ENCODE data around the gene GDPD5. TPM values are rescaled to one million over a fixed set of nuclear protein-coding genes. Genes with fewer than 3 reads are reported as not detected.
A peak's percentile ranks its signal among the peaks of the same experiment; 100 is the strongest.

The GDPD5 gene
- total RNA-seq, 1 donor from 2014 or later, result 15.8 TPM

DNA sequence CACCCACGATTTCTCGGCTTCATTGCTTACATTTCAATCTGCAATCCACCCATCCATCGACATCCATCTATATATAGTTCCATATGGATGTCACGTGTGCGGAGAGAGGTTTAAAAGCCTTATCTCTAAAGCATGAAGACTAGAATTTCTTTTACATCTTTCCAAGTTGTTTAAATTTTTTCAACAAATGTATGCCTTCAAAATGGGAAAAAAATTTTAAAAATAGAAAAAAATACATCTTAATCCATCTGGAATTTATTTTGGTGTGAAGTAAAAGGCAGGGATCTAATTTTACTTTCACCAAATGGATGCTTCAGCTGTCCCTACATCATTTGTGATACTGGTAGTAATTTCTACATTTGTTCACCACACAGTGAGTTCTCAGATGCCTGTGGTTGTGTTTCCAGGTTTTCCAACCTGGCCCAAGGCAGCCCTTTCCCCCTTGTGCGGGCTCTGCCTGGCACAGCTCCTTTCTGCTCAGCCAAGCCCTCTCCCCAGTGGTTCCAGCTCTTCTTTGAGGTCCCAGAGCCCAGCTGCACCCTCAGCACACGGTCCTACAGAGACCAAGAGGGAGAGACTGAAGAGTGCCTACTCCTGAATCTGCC is 55.2 kb downstream of the GDPD5 start:
- Histone ChIP-seq H3K4me3 (no peak overlapping the region), H3K4me1 (peaks cover 52% of the 10 kb centered on the region), H3K9me3 (no peaks in the 10 kb centered on the region), H3K27me3 (ENCODE audit: low read depth) (no peaks in the 10 kb centered on the region), H3K36me3 (no peaks in the 10 kb centered on the region), H3K27ac (no peak overlapping the region)
- TF ChIP-seq, protein P1, sequence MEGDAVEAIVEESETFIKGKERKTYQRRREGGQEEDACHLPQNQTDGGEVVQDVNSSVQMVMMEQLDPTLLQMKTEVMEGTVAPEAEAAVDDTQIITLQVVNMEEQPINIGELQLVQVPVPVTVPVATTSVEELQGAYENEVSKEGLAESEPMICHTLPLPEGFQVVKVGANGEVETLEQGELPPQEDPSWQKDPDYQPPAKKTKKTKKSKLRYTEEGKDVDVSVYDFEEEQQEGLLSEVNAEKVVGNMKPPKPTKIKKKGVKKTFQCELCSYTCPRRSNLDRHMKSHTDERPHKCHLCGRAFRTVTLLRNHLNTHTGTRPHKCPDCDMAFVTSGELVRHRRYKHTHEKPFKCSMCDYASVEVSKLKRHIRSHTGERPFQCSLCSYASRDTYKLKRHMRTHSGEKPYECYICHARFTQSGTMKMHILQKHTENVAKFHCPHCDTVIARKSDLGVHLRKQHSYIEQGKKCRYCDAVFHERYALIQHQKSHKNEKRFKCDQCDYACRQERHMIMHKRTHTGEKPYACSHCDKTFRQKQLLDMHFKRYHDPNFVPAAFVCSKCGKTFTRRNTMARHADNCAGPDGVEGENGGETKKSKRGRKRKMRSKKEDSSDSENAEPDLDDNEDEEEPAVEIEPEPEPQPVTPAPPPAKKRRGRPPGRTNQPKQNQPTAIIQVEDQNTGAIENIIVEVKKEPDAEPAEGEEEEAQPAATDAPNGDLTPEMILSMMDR (IDR thresholded peaks at IDR 0.05), result no peak
- intact Hi-C loops (cut with DNase I), result no loop called here
- ATAC-seq (no peak), DNase-seq (peak; percentile 2)

DNA sequence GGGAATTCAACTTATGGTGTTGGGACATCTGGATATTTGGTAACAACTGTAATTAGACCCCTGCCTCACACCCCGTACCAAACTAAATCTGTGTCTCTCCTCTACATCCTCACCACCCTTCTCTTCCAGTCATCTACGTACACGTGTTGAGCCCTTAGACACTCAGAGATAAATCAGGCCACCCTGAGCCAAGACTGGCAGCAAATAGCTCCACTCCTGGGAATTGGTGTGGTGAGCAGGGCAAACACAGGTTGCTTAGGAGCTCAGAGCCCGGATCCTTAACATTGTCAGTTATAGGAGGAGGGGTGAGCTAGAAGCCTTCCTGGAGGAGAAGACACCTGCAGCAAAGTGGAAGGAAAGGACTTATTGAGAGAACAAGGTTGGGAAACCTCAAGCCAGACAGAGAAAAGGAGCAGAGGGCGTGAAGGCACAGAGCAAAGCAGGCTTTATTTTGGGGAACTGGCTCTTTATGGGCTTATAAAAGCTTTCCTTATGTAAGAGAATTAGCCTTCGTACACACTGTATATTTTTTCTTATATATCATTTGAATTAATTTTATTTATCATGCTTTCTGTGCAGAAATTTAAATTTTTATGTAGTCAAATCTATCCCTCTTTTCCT is 55.8 kb downstream of the GDPD5 start:
- no peaks in the 10 kb centered on the region for H3K27me3 ChIP-seq (ENCODE audit: low read depth)
- no peaks in the 10 kb centered on the region for H3K36me3 ChIP-seq
- H3K4me3 ChIP-seq, result no peak overlapping the region
- H3K4me1 ChIP-seq, result peaks cover 45% of the 10 kb centered on the region
- TF ChIP-seq, protein P1 (IDR thresholded peaks at IDR 0.05), result no peak
- H3K9me3 ChIP-seq, result no peaks in the 10 kb centered on the region
- intact Hi-C loops (cut with DNase I), result no loop called here
- ATAC-seq (no peak), DNase-seq (no peak)
- no peak overlapping the region for H3K27ac ChIP-seq

DNA sequence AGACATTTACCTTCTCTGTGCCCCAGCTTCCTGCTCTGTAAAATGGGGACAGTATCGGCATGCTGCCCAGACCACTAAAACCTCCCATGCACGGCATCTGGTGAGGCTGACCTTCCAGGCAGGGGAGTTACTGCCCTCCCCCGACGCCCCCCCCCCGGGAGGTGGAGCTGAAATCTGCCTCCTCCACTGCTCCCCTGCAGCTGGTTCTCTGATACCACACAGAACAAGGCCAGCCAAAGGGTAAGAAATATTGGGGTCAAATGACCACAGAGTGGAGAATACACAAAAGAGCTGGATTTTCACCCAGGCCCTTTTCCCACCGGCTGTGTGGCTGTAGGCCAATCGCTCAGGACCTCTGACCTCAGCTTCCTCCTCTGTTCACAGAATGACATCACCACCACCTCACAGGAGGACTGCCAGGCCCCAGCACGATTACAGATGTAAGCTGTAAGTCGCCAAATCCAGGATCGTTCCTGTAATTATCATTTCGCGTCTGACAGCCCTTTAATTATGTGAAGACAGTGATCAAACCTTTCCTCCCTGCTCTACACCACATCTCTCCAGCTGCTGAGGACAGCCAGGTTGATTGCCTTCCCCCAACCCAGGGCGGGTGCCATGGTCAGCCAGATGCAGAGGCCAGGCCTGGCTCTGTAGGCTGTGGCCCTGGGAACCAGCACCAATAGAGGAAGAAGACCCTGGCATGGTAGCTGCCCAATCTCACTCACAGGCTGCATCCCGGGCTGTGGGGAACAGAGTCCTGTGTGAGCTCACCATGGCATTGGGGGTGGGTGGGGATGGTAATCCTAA is 57.0 kb downstream of the GDPD5 start:
- Histone ChIP-seq H3K27me3 (ENCODE audit: low read depth) (no peaks in the 10 kb centered on the region), H3K27ac (no peak overlapping the region), H3K4me1 (peaks cover 33% of the 10 kb centered on the region), H3K36me3 (no peaks in the 10 kb centered on the region), H3K4me3 (no peak overlapping the region), H3K9me3 (no peaks in the 10 kb centered on the region)
- intact Hi-C loops (cut with DNase I), result no loop called here
- TF ChIP-seq, protein P1 (IDR thresholded peaks at IDR 0.05), result no peak
- peak; percentile 48 for DNase-seq
- peak; percentile 38 to 43 for ATAC-seq

DNA sequence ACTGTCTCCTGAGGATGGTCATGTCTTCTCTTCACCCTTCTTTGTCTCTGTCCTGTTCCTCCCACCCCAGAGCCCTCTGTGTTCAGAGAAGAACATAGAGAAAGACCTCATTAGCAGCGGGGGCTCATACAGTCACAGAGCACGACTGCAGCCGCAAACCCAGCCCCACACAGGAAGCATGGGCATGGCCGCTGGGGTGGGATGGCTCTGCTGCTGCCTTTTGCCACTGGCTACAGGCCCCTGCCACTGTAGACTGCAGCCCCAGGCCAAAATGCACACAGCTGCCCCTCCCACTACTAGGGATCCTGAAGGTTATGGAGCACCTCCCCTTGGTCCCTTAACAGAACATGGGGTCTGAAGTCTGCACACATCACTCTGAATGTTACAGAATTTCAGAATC is 57.9 kb downstream of the GDPD5 start:
- Histone ChIP-seq H3K36me3 (no peaks in the 10 kb centered on the region), H3K27ac (no peak overlapping the region), H3K4me3 (no peak overlapping the region), H3K27me3 (ENCODE audit: low read depth) (no peaks in the 10 kb centered on the region), H3K9me3 (no peaks in the 10 kb centered on the region), H3K4me1 (peaks cover 33% of the 10 kb centered on the region)
- intact Hi-C loops (cut with DNase I), result no loop called here
- DNase-seq (peak; percentile 23), ATAC-seq (no peak)
- TF ChIP-seq, protein P1 (IDR thresholded peaks at IDR 0.05), result no peak

DNA sequence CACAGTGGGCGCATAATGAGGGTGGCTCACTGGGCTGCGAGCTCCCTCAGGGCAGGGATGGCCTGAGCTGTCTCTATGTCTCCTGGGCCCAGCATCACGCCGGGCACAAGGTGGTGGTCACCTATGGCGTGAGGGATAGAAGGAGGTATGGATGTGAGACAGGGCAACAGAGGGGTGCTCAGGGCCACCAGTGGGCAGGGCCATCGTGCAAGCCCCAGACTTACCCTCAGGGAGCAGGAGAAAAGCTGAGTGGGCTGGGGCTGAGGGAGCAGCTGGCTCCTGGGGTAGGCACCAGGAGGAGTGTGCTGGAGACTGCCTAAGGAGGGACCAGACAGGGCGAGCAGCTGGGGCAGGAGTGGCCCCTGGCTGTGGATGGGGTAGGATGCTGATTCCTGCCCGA is 58.4 kb downstream of the GDPD5 start:
- DNase-seq, result peak; percentile 30
- Histone ChIP-seq H3K4me1 (peaks cover 33% of the 10 kb centered on the region), H3K27ac (no peak overlapping the region), H3K4me3 (no peak overlapping the region), H3K27me3 (ENCODE audit: low read depth) (no peaks in the 10 kb centered on the region), H3K9me3 (no peaks in the 10 kb centered on the region), H3K36me3 (no peaks in the 10 kb centered on the region)
- TF ChIP-seq, protein P1 (IDR thresholded peaks at IDR 0.05), result no peak
- ATAC-seq, result no peak
- intact Hi-C loops (cut with DNase I), result no loop called here

All from lower lobe of right lung (tissue), 2 donors.